Neuron (in vitro differentiated cells): ENCODE measurements around the gene EFCAB11.

Source experiments
- H2AFZ ChIP-seq: one replicate; pipeline ENCODE4 v1.6.1; 2013; ENCODE audit warnings: low read depth, mild to moderate bottlenecking, inconsistent platforms, low read length, moderate library complexity
- H3K27me3 ChIP-seq: one replicate; pipeline ENCODE4 v1.6.1; 2013; ENCODE audit warnings: low read length; ENCODE audit not compliant: insufficient read depth
- H3K36me3 ChIP-seq: one replicate; pipeline ENCODE4 v1.6.1; 2013; ENCODE audit warnings: low read length; ENCODE audit not compliant: insufficient read depth
- H3K4me1 ChIP-seq: one replicate; pipeline ENCODE4 v1.6.1; 2013; ENCODE audit warnings: low read length; ENCODE audit not compliant: insufficient read depth
- H3K4me3 ChIP-seq: 2 replicates; pipeline ENCODE4 v1.5.1; 2013; ENCODE audit warnings: mild to moderate bottlenecking, low read length, moderate library complexity
- H3K9me3 ChIP-seq: one replicate; pipeline ENCODE4 v1.6.1; 2013; ENCODE audit warnings: low read length

The EFCAB11 gene

DNA sequence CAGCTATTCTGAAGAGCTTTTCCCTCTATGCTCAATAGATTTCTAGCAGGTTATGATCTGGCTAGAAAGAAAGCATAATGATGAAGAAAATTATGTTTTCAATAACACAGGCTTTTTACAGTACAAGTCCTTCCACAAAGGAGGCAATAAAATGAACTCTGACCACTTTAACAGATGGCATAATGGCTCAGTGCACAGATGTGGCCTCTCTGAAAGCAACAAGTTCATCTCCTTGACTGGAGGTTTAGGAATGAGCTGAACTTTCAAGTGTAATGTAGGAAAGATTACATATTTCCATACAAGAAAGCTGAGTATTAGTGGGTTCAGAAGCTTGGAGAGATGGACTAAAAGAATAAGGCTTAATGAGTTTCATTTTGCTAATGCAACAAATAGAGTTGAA lies 147.4 kb downstream of the EFCAB11 start:
- Histone ChIP-seq H3K4me1 (no peaks in the 10 kb centered on the region), H3K36me3 (no peaks in the 10 kb centered on the region), H2AFZ (no peak overlapping the region), H3K9me3 (no peaks in the 10 kb centered on the region), H3K27me3 (no peaks in the 10 kb centered on the region), H3K4me3 (no peak overlapping the region)

DNA sequence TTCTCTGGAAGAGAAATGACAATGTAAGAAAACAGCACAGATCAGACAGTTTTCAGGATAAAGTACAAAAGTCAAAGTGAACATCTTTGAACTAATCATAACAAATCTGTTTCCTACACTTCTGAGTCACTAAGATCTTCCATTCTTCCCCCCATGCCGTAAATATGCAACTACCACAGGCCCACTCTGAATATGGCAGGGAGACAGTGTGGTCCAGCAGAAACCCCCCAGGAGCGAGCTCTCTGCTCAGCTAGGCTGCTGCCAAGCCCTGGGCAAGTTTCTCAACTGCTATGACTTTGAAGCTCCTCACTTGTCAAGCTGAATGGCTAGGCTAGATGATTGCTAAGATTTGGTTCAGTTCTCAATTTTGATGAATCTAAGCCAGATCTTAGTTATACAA lies 148.1 kb downstream of the EFCAB11 start:
- no peaks in the 10 kb centered on the region for H3K27me3 ChIP-seq
- H3K36me3 ChIP-seq, result no peaks in the 10 kb centered on the region
- no peaks in the 10 kb centered on the region for H3K9me3 ChIP-seq
- H2AFZ ChIP-seq, result no peak overlapping the region
- H3K4me1 ChIP-seq, result no peaks in the 10 kb centered on the region
- H3K4me3 ChIP-seq, result no peak overlapping the region

DNA sequence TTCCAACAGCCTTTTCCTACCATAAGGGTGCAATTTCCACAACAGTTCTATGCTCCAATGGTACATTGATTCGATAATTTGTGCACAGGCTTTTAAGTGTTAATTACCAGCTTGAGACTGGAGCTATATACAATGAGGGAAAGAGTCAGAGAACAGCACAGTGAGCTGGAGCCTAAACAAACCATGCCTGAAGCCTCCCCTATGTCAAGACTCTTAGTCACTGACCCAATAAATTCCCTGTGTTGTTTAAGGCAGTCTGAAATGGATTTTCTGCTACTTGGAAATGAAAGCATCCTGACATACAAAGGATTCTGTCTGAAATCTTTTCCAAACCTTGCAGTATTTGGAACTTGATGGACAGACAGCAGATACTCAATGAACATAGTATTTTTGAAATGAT lies 149.0 kb downstream of the EFCAB11 start:
- Histone ChIP-seq H3K36me3 (no peaks in the 10 kb centered on the region), H3K27me3 (no peaks in the 10 kb centered on the region), H3K9me3 (no peaks in the 10 kb centered on the region), H3K4me3 (no peak overlapping the region), H3K4me1 (no peaks in the 10 kb centered on the region), H2AFZ (no peak overlapping the region)

DNA sequence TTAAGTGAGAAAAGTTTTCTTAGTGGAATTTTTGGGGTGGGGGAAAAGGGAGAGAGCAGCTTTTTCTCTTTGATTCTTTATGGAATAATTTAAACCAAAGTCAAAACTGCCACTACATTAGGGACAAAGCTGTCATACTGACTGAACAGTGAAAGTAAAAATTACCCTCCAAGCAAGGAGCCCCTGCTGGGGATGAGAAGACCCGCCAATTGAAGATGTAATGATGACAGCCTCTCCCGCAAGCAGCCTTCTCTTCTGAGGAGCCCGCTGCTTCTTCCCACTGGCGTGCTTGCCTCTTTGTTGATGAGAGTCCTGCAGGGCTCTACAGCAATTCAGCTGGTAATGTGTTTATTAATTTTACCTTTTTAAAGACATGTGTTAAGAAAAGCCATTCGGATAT lies 151.0 kb downstream of the EFCAB11 start:
- H3K9me3 ChIP-seq, result no peaks in the 10 kb centered on the region
- no peaks in the 10 kb centered on the region for H3K36me3 ChIP-seq
- no peaks in the 10 kb centered on the region for H3K27me3 ChIP-seq
- H2AFZ ChIP-seq, result no peak overlapping the region
- no peak overlapping the region for H3K4me3 ChIP-seq
- no peaks in the 10 kb centered on the region for H3K4me1 ChIP-seq

DNA sequence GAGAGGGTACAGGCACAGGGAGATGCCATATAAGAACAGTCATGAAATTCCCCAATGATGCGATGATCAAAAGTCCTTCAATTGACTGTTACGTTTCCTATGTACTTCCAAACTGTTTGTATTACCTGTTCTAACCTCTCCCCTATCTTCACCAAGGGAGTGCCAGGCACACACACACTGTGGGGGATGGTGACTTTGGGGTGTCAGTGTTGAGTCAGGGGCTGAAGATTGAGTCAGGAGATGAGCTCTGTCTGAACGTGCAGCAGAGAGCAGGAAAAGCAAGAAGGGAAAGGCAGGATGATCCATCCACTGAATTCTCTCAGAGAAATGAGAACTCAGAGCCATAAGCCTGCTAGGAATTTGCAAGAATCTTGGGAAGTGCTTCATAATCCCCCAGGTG lies 153.4 kb downstream of the EFCAB11 start:
- H2AFZ ChIP-seq, result no peak overlapping the region
- no peak overlapping the region for H3K4me3 ChIP-seq
- no peaks in the 10 kb centered on the region for H3K36me3 ChIP-seq
- no peaks in the 10 kb centered on the region for H3K9me3 ChIP-seq
- H3K27me3 ChIP-seq, result no peaks in the 10 kb centered on the region
- no peaks in the 10 kb centered on the region for H3K4me1 ChIP-seq

DNA sequence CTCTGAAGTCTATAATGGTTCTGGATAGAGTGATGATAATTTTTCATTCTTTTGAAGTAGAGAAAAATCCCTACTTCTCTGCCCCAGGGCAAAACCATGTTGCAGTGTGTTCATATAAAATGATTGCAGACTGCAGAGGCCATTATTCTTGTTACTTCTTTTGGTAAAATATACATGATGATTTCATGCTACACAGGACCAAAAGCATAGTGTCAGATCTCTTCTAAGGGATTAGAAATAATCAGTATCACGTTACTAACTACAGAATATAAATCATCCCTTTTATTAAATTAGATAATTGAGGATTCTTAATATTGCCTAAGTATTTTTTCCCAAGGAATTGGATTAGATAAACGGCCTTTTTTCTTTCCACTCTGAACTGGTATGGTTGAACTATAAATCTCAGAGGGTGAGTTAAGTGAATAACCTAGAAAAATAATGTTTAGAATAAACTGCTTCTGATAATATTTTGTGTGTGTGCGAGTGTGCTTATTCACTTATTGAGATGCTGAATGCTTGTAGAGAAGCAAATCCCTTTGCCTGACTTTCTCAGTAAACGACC lies 156.2 kb downstream of the EFCAB11 start:
- Histone ChIP-seq H2AFZ (no peak overlapping the region), H3K4me3 (no peak overlapping the region), H3K36me3 (no peaks in the 10 kb centered on the region), H3K4me1 (no peaks in the 10 kb centered on the region), H3K27me3 (no peaks in the 10 kb centered on the region), H3K9me3 (peaks cover 2% of the 10 kb centered on the region)

DNA sequence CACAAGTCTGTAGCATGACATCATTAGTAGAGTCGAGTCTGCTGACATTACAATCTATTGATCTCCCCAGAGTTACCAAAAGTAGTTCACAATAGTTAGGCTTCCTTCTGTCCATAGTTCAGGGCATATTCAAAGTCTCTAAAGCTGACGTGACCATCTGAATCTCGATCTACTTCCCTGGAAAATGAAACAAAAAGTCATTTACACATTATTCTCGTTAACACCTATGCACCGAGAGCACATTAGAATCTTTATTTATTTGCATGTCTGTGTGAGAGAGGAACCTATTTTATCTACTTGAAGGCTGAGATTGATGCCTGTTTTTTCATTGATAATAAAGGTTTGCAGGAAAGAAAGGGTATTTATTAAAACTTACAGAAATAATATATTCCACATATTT lies 157.4 kb downstream of the EFCAB11 start:
- Histone ChIP-seq H3K9me3 (peaks cover 2% of the 10 kb centered on the region), H2AFZ (no peak overlapping the region), H3K4me3 (no peak overlapping the region), H3K4me1 (no peaks in the 10 kb centered on the region), H3K27me3 (no peaks in the 10 kb centered on the region), H3K36me3 (no peaks in the 10 kb centered on the region)

DNA sequence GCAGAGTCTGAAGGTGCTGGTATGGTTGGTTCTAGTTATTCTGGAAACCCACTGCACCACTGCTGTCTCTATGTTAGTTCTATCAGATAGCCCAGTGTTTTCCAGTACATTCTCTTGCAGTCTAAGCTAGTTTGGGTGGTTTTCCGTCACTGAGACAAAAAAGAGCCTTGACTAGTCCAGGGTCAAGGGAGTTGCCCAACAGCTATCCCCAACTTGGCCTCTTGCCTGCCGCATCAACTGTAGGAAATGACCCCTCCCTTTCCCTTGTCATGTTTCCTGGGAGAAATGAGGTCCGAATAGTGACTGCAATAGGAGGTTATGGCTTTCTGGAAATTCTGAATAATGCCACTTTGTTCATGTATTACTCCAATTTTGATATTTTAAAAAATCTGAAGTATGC lies 160.4 kb downstream of the EFCAB11 start:
- no peak overlapping the region for H2AFZ ChIP-seq
- H3K36me3 ChIP-seq, result no peaks in the 10 kb centered on the region
- peaks cover 2% of the 10 kb centered on the region for H3K9me3 ChIP-seq
- H3K4me3 ChIP-seq, result no peak overlapping the region
- no peaks in the 10 kb centered on the region for H3K4me1 ChIP-seq
- no peaks in the 10 kb centered on the region for H3K27me3 ChIP-seq

DNA sequence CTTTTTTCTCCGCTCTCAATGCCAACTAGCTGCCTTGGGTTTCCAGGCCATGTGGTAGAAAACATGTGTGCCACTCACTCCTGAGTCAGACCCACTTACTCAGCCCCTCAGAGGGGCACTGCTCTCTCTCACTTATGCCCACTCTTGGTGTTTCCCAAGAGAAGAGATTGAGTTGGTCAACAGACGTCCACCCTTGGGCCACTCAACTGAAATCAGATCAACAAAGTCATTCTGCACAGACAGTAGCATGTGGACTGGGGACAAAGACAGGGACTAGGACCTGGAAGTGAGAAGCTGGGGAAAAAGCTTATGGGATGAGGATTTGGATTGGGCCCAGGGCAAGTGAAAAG lies 161.2 kb downstream of the EFCAB11 start:
- H3K36me3 ChIP-seq, result no peaks in the 10 kb centered on the region
- H3K4me1 ChIP-seq, result no peaks in the 10 kb centered on the region
- H3K4me3 ChIP-seq, result no peak overlapping the region
- H3K27me3 ChIP-seq, result no peaks in the 10 kb centered on the region
- H3K9me3 ChIP-seq, result peaks cover 2% of the 10 kb centered on the region
- H2AFZ ChIP-seq, result no peak overlapping the region

DNA sequence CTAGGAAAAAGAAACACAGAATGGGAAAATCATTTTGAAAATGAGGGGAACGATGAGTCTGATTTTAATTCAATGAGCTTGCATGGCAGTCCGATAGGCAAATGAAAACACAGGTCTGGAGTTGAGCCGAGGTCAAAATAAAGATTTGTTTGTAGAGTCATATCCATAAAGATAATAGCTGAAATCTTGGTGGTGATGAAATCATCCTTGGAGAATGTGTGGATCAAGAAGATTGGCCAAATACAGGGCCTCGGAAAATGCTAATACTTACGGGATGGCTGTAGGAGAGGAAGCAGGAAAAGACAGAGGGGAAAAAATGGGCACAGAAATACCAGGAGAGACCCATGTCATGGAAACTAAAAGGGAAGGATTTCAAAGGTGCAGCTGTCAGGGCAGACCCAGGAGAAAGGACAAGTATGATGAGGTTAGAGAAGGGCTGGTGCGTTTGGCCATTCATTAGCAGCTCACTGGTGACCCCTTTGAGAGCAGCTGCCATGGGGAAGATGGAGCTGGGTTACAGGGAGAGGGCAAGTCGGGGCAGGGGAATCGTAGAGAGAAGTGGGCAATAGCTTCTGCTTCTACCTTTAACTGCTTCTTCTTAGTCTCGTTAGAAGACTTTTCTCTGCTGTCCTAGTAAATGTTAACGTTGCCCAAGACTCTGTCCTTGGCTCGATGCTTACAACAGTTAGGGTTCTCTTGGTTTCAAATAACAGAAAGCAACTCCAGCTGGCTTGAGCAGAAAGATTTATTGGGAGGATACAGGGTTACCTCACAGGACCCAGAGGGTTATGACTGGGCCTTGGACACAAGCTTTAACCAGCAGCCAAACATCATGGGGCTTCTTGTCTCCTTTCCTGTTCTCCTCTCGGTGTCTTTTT lies 161.8 kb downstream of the EFCAB11 start:
- no peak overlapping the region for H2AFZ ChIP-seq
- no peaks in the 10 kb centered on the region for H3K36me3 ChIP-seq
- H3K4me3 ChIP-seq, result no peak overlapping the region
- H3K9me3 ChIP-seq, result peaks cover 2% of the 10 kb centered on the region
- H3K27me3 ChIP-seq, result no peaks in the 10 kb centered on the region
- H3K4me1 ChIP-seq, result no peaks in the 10 kb centered on the region

DNA sequence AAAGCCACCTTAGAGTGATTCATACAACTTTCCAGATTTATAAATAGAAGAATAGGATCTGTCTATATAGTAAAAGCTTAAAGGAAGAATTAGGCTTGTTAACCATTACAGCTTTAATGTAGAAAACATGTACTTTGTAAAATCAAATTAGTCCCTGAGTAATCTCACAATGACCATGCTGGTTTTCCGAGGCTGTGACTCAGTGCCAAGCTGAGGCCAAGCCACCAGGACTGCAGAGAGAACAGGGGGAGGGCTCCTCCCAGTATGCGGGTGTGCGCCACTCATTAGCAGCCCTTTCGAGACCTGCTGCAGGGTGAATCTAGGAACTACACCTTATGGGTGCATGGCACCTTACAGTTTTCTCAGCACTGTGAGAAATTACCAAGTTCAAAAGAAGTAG lies 167.0 kb downstream of the EFCAB11 start:
- Histone ChIP-seq H3K4me1 (no peaks in the 10 kb centered on the region), H3K27me3 (no peaks in the 10 kb centered on the region), H2AFZ (no peak overlapping the region), H3K36me3 (no peaks in the 10 kb centered on the region), H3K4me3 (no peak overlapping the region), H3K9me3 (no peaks in the 10 kb centered on the region)

DNA sequence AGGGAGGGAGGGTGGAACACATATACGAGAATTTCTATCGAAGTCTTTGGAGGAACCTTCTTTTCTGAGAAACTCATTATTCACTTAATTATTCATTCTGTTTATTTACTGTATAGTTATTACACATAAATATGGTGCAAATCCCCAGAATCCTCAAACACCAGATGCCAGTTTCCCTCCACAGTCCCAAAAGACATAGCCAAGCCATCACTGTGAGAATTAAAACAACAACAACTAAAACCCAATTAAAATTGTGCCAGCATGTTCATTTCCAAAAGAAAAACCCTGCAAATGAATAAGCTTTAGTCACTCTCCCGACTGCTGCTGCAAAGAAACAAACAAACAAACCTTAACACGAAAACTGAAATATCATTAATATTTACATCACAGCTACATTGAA lies 173.5 kb downstream of the EFCAB11 start:
- Histone ChIP-seq H3K9me3 (no peaks in the 10 kb centered on the region), H3K27me3 (no peaks in the 10 kb centered on the region), H3K4me3 (no peak overlapping the region), H3K4me1 (no peaks in the 10 kb centered on the region), H3K36me3 (no peaks in the 10 kb centered on the region), H2AFZ (no peak overlapping the region)

DNA sequence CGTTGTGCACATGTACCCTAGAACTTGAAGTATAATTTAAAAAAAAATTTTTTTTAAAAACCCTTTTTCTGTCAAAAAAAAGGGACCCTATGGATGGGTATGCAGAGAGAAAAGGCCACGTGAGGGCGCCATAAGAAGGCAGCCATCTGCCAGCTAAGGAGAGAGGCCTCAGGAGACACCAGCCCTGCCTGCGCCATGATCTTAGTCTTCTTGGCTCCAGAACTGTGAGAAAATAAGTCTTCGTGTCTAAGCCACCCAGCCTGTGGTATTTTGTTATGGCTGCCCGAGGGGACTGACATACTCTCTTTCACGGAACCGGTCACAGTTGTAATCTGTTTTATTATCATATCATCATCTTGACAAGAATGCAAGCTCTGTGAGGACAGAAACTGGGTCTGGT lies 174.8 kb downstream of the EFCAB11 start:
- H3K36me3 ChIP-seq, result no peaks in the 10 kb centered on the region
- H3K27me3 ChIP-seq, result no peaks in the 10 kb centered on the region
- no peaks in the 10 kb centered on the region for H3K9me3 ChIP-seq
- H3K4me1 ChIP-seq, result no peaks in the 10 kb centered on the region
- H2AFZ ChIP-seq, result no peak overlapping the region
- H3K4me3 ChIP-seq, result no peak overlapping the region

DNA sequence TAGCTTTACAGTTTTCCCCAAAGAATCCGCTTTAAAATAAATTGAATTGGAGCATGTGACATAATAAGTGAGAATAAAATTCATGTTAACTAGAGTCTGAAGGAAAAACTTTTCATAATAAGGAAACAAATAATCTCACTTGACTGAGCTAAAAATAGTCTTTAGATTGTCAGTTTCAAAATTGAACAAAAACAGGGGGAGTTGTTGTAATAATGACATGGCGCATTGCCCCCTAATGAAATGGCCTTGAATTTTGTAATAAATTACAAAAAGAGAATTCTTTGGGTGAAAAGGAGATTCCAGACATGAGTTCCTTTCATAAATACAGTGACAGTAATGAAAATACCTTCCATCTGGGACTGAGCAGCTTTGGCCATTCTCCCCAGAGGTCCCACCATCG lies 178.6 kb downstream of the EFCAB11 start:
- Histone ChIP-seq H3K9me3 (no peaks in the 10 kb centered on the region), H3K4me1 (no peaks in the 10 kb centered on the region), H2AFZ (no peak overlapping the region), H3K27me3 (peaks cover 3% of the 10 kb centered on the region), H3K4me3 (no peak overlapping the region), H3K36me3 (no peaks in the 10 kb centered on the region)
